DMS153 (cell line): Measurements from ENCODE around the gene ITGB1BP1.

Experiments
- DNase-seq: peaks from one replicate; lab custom pipeline; 2025; lab: John Stamatoyannopoulos, UW

ITGB1BP1 gene

DNA sequence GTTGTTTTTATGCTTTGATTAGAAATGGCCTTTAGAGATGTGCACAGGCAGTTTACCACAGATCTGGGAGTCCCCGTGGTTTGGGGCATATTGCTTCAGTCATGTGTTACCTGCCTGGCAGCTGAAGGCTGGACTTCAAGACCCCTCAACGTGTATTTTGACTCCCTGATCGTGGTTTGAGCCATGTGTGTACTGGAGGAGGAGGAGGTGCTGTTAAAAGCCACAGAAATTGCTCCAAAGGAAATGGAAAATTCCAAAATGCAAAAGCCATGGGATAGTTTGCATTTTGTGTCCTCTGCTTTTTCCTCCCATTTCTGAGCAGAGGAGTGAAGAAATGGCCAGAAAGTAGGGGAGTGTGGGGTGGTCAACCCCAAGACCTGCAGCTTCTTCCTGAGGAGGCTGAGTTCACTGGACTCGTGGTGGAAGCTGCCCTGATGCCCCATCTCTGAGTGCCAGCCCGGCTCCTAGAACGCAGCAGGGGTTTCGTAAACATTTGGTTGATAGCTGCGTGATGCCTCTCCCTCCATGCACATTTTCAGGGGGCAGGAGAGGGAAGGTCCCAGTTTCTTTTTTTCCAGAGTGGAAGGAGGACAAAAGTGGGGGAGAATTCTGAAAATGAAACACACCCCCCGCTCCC is 45.7 kb downstream of the ITGB1BP1 start:
- no peak for DNase-seq

DNA sequence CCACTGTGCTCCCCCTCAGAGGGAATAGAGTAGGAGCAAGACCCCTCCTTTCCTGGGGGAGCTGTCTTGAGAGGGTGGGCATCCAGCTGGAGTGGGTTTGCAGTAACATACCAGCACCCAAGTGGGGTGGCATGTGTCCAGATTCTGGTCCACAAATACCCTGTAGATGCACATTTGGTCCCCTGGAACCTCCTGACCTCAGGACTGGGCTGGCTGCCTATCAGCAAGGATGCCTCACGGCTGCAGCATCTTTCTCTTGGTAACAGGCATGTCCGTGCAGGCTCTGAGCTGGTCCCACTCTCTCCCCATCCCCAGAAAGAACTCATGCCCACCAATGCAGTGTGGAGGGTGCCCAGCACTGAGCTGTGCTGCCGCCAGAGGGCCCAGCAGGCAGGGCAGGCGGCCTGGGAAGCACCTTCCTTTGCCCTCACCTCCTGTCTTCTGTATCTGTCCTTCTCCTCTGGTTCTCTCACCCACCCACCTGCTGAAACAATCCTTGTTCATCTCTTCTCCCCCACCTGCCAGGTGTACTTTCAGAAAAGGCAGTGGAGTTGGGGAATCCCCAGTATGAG is 47.4 kb downstream of the ITGB1BP1 start:
- no peak for DNase-seq

DNA sequence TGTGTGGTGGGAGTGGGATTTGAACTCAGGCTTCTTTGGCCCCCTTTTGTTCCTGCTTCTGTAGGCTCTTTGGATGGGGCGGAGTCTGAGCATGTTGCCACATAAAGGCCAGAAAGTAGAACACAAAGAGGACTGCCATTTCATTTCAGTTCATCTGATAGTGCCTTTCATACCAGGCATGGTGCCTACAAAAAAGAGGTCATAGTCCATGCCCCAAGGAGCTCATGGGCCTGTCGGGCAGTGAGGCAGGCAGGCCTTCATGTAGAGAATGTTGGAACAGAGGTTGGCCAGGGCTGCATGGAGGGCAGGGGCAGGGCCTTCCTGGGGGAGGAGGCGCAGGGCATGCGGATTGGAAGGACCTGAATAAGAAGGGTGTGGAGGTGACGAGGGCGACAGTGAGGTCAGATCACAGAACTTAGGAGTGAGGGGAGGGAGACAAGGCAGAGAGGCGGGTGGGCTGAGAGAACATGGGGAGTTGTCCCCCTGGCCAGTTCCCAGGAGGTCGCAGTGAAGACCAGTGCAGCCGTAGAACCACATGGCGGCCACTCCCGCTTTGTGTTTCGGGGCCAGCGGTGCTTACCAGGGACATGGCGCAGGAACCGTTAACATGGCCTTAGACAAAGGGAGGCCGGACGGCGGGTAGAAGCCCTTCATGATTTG is 49.1 kb downstream of the ITGB1BP1 start:
- DNase-seq: no peak

DNA sequence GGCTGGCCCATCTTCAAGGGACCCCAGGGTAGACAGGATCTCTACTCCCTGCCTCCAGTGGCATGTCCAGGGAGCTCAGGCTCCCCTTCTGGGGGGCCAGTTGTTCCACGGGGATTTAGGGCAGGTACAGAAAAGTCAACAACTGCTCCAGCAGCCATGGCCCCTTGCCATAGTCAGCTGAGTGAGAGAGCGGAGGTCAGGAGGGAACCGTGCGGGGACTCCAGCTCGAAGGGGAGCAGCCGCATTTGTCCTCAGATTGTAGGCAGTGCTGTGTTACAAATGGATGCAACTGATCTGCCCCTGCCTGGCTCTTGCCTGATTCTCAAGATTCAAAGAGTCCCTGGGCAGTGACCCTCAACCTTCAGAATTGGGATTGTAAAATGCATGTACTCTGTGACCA is 49.9 kb downstream of the ITGB1BP1 start:
- no peak for DNase-seq

DNA sequence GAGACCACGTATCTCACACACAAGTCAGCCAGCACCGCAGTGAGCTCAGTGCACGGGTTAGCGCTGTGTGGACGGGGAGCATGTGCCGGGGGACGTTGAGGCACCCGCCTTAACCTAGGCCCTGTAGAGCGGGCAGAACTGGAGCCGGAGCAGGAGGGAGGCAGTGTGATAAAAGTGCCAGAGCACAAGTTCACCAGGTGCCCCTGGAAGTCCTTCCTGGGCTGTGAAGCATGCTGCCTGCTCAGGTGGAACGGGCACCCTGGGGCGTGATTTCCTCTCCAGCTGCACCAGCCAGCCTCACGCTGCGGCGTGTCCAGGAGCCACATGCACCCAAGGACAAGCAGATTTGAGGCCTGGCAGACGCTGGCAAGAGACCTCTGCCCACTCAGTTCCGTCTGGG is 50.3 kb downstream of the ITGB1BP1 start:
- no peak for DNase-seq

DNA sequence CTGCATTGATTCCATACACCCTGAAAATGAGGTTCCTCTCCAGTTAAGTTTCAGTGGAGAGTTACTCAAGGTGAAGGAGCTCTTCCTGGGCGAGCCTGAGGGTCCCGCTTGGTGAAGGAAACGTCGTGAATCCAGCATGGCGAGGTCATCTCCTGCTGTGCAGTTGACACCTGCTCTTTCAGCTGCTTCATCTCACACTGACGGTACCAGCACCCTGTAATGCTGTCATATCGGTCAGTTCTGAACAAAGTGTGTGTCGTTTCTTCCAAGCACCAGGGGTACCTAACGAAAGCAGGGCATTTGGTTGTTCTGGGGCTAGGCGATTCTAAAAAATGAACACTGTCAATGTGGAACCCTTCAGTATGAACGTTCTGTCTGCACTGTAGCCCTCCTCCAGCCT is 52.6 kb downstream of the ITGB1BP1 start:
- no peak for DNase-seq

DNA sequence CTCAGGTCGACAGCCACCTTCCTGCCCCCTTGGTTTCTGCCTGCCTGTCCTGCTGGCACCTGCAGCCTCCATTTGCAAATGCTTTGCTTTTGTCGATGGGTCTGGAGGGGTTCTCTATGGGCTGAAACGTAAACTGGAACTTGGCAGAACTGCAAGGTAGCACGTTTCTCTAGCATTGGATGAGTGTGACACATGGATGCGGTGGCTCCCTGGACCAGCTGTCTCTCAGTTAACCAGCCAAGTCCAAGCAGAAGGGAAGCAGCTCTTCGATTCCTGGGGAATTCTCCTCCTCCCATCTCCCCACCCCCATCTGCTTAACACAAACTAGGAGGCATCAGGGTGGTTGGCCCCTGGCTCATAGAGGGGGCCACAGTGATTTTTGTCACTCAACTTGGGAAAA is 57.3 kb downstream of the ITGB1BP1 start:
- DNase-seq: no peak

DNA sequence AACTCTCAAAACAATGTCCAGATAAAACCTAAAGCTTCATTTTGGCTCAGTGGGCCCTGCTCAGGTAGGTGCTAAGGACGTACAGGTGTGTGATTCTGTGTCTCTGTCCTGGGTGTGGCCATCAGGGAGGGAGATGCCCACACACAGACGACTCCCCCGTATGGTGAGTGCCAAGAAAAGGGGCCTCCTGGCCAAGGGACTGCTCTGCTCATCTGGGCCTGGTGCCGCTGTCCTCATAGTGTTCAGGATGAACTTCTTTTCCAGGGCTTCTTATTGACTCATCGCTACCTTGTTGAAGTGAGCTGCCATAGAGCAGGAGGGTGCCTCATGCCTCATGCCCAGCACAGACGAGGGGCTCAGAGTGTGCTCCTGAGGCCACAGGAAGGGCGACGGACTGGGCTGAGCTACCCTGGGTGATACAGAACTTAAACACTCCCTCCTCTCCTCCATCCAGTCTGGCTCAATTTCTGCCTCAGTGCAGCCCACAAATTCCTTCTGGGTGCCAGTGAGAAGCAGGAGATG is 57.8 kb downstream of the ITGB1BP1 start:
- DNase-seq: no peak

DNA sequence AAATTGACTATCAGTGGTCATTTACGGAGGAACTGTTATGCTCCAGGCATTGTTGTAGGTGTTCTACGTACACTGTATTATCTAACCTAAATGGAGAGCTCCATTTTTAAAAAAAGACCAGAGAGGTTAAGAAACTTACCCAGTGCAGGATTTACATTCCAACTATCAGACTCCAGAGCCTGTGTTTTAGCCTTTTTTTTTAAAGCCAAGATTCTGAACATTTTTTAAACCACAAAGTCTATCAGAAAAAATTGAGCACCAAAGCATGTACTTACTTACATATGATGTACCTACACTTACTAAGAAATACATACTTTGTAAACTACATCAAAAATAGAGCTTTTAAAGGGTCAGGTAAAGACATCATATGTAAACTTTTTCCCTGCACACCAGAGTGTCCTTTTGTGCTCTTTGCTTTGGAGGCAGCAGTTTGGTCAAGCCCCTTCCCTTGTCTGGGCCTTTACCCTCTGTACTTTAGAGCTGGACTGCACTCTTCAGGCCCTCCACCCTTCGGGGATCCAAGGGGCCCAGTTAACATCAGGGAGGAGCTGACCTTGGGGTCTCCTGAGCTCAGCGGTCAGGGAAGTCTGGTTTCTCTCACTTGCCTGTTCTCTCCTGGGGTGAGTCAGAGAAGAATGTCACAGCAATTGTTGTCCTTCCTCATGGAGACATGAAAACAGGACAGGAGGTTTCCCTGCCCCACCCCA is 58.4 kb downstream of the ITGB1BP1 start:
- DNase-seq: no peak

DNA sequence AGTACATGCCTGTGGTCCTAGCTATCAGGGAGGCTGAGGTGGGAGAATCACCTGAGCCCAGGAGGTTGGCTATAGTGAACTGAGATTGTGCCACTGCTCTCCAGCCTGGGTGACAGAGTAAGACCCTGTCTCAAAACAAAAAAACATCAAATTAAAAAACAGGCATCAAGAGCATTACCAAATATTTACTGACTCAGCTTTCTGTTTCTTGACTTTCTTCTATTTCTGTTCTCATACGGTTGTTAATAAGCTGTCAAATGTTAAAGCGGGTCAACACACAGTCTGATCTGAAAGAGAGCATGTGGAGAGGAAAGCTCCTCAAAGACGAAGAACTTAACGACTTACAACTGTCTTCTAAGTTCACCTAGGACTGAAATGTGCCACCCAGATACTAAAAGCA is 59.0 kb downstream of the ITGB1BP1 start:
- DNase-seq: no peak

DNA sequence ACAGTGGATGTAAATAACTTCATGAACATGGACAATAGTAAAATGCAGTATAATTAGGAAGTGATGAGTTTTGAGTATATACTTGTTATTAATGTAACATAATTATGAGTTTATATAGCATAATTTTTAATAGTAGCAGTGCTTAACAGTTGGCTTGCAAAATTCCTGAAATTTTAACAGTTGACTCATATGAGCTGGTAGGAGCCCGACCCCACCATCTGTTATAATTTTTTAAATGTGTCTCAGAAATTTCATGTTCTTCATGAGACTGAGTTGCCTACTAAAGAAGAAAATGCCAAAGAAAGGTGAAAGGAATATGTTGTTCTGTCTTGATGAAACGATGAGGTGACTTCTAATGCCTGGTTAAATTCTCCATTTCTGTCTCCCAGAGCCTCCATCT is 62.6 kb downstream of the ITGB1BP1 start:
- no peak for DNase-seq

DNA sequence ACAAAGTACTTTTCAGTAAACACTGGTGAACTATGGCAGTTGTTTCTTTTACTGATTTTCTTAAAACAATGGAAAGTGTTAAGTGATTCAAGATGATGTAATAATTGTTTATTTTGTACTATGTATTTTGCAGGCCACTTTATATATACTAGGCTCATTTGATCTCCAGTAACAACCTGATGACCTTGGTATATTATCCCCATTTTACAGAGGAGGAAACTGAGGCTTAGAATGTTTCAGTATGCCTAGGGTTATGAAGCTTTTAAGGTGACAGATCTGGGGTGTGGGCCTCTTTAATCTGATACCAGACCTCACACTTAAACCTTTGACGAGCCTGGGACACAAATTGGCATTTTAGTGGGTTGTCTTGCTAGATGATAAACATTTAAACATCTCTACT is 63.2 kb downstream of the ITGB1BP1 start:
- DNase-seq: no peak

DNA sequence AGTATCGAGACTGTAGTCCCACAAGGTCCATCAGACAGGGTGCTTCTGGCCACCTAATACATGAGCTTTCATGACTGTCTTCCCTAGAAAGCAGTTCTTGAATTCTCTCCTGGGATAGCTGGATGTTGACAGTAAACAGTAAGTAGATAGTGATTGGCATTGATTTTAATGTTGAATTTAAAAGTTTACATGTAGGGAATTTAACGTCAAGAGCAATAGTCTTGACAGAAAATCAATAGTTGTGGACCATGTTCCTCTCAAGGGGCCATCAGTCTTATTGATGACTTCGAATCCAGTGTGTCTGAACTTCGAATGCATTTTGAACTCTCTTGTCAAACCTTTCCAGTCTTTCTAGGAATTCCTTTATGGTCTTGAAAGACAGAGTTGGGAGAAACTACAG is 63.9 kb downstream of the ITGB1BP1 start:
- DNase-seq: no peak

DNA sequence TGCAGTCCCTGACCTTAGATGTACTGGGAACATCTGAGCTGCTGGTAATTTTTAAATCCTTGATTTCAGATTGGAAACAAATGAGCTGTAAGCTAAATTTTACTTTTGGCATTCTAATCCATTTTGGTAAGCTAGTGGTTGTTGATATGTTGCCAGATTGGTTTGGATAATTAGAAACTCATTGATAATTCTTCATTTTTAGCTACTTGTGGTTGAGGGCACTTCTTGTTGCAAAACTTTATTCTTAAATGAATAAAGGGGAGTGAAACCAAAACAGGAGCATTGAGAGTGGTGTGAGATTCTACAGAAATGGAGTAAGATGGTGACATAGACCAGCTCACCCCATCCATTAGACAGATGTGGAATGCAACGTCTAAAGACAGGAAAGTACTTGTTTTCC is 64.5 kb downstream of the ITGB1BP1 start:
- DNase-seq: no peak

DNA sequence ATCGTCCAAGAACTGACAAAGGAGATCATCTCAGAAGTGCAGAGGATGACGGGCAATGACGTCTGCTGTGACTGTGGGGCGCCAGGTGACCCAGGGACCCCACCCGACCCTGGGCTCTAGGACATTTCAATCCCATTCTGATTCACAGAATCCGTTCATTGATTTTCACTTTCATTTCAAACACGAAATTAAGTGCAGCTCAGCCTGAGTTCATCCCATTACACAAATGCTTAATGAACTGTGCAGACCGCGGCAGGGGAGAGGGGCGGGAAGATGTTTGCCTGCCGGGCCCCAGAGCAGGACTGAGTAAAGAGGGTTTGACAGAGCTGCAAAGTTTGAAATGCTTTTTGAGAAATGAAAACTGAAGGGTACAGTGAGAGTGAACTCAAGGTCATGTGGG is 67.1 kb downstream of the ITGB1BP1 start:
- no peak for DNase-seq

DNA sequence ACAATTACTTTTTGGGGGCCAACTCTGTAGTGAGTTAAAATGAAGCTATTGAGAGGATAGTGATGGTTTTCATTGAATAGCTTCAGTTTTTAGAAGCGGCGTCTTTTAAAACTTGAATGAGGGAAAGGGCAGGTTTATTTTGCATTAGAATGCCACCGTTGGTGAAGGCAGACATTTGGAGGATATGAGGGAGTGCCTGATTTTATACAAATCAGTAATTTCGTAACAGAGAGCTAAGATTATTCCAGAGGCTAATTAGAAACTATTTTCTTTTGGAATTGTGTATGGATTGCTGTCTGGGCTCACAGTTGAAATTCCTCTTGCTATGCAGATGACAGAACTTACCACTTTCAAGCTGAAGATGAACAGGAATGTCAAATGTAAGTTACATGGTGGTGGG is 67.6 kb downstream of the ITGB1BP1 start:
- DNase-seq: no peak

DNA sequence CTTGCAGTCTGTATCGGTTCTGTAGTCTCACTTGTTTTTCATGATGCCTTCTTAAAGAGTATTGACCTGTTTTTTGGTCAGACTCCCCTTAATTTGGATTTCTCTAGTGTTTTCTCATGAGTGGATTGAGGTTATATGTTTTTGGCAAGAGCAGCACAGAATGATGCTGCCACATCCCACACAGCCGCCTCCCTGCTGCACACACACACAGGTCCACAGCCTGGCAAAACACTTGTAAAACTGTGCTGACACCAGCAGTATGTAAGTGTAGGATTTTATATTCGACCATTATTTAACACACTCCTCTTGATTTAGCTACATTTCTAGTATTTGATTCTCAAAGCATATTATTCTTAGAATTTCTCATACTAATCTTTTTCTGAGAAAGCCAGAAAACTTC is 68.1 kb downstream of the ITGB1BP1 start:
- DNase-seq: no peak

DNA sequence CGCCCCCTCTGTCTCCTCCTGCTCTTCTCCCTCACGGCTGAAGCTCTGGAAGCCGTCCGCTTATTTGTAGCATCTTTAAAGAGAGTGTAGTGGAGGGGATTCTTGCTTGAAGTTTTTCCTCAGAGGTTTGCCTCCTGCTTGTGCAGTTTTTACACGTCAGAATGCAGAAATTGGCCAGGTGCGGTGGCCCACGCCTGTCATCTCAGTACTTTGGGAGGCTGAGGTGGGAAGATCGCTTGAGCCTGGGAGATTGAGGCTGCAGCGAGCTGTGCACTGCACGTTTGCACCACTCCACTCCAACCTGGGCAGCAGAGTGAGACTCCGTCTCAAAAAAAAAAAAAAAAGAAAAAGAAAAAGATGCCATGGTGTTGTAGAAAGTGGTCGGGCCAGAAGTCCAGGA is 69.0 kb downstream of the ITGB1BP1 start:
- no peak for DNase-seq
